SK-N-SH treated with all-trans-retinoic acid at 6 μM for 48 hours (cell line): Measurements from ENCODE around the gene CACNA1A.

Experiments used
- ATAC-seq: fragments of 200-7000 bp; cut with Tn5 transposase; 3 replicates; pipeline ENCODE4 v1.9.1; 2020; ENCODE audit warnings: mild to moderate bottlenecking, moderate library complexity
- ARNTL ChIP-seq: fragments of 450-650 bp; formaldehyde crosslinking; IDR thresholded peaks from 2 replicates; pipeline ENCODE4 v1.5.0; 2020; ENCODE audit warnings: low read depth, mild to moderate bottlenecking, moderate library complexity, borderline replicate concordance
- BACH2 ChIP-seq: fragments of 250-450 bp; sonication (Bioruptor Pico); IDR thresholded peaks from 2 replicates; pipeline ENCODE4 v1.9.0; 2021; ENCODE audit warnings: mild to moderate bottlenecking, borderline replicate concordance
- CSDC2 ChIP-seq: fragments of 250-450 bp; sonication (Bioruptor Pico); IDR thresholded peaks from 2 replicates; pipeline ENCODE4 v1.5.0; 2020; ENCODE audit warnings: mild to moderate bottlenecking, moderate library complexity
- ESRRG ChIP-seq: fragments of 250-450 bp; sonication (Bioruptor Pico); IDR thresholded peaks from 2 replicates; pipeline ENCODE4 v1.6.1; 2021; ENCODE audit warnings: mild to moderate bottlenecking
- GLIS3 ChIP-seq: fragments of 250-450 bp; sonication (Bioruptor Pico); IDR thresholded peaks from 2 replicates; pipeline ENCODE4 v1.5.0; 2020; ENCODE audit warnings: mild to moderate bottlenecking, moderate library complexity
- ISL1 ChIP-seq: fragments of 250-450 bp; sonication (Bioruptor Pico); IDR thresholded peaks from 2 replicates; pipeline ENCODE4 v2.1.2; 2022; ENCODE audit warnings: mild to moderate bottlenecking, moderate library complexity
- OSR1 ChIP-seq: fragments of 250-450 bp; sonication (Bioruptor Pico); IDR thresholded peaks from 2 replicates; pipeline ENCODE4 v1.8.0; 2022; ENCODE audit warnings: moderate library complexity, mild to moderate bottlenecking, inconsistent platforms
- PPARA ChIP-seq: fragments of 250-450 bp; sonication (Bioruptor Pico); IDR thresholded peaks from 2 replicates; pipeline ENCODE4 v1.5.0; 2020; ENCODE audit warnings: mild to moderate bottlenecking, borderline replicate concordance
- RARB ChIP-seq: fragments of 250-450 bp; sonication (Bioruptor Pico); IDR thresholded peaks from 2 replicates; pipeline ENCODE4 v1.8.0; 2021; ENCODE audit warnings: mild to moderate bottlenecking, moderate library complexity
- SNAI2 ChIP-seq: fragments of 250-450 bp; sonication (Bioruptor Pico); IDR thresholded peaks from 2 replicates; pipeline ENCODE4 v1.5.0; 2020; ENCODE audit warnings: mild to moderate bottlenecking, moderate library complexity
- TCF4 ChIP-seq: fragments of 250-450 bp; sonication (Bioruptor Pico); IDR thresholded peaks from 2 replicates; pipeline ENCODE4 v1.8.0; 2021; ENCODE audit warnings: mild to moderate bottlenecking, moderate library complexity, borderline replicate concordance
- TOX ChIP-seq: fragments of 250-450 bp; sonication (Bioruptor Pico); IDR thresholded peaks from 2 replicates; pipeline ENCODE4 v1.8.0; 2021; ENCODE audit warnings: mild to moderate bottlenecking, moderate library complexity, borderline replicate concordance
- ZFP3 ChIP-seq: fragments of 250-450 bp; sonication (Bioruptor Pico); IDR thresholded peaks from 2 replicates; pipeline ENCODE4 v1.5.0; 2020; ENCODE audit warnings: mild to moderate bottlenecking, moderate library complexity
- ZFP30 ChIP-seq: fragments of 450-650 bp; formaldehyde crosslinking; IDR thresholded peaks from 2 replicates; pipeline ENCODE4 v1.5.0; 2022; ENCODE audit warnings: mild to moderate bottlenecking, moderate library complexity
- ZNF565 ChIP-seq: fragments of 450-650 bp; formaldehyde crosslinking; conservative IDR thresholded peaks from 2 replicates; pipeline ENCODE4 v1.5.0; 2020; ENCODE audit warnings: low read depth, mild to moderate bottlenecking, moderate library complexity
- ZNF70 ChIP-seq: fragments of 450-650 bp; formaldehyde crosslinking; IDR thresholded peaks from 2 replicates; pipeline ENCODE4 v1.5.0; 2020; ENCODE audit warnings: mild to moderate bottlenecking, moderate library complexity
- ZNF8 ChIP-seq: fragments of 450-650 bp; formaldehyde crosslinking; IDR thresholded peaks from 2 replicates; pipeline ENCODE4 v1.5.0; 2020; ENCODE audit warnings: mild to moderate bottlenecking, moderate library complexity
- TF ChIP-seq, protein P1 (sequence below): fragments of 250-450 bp; sonication (Bioruptor Pico); IDR thresholded peaks from 2 replicates; pipeline ENCODE4 v1.5.1; 2020; ENCODE audit warnings: low read depth, mild to moderate bottlenecking, moderate library complexity
- TF ChIP-seq, protein P2 (sequence below): fragments of 250-450 bp; sonication (Bioruptor Pico); IDR thresholded peaks from 2 replicates; pipeline ENCODE4 v1.5.0; 2020; ENCODE audit warnings: mild to moderate bottlenecking, moderate library complexity
- TF ChIP-seq, protein P3 (sequence below): fragments of 250-450 bp; sonication (Bioruptor Pico); IDR thresholded peaks from 2 replicates; pipeline ENCODE4 v1.8.0; 2020; ENCODE audit warnings: mild to moderate bottlenecking, moderate library complexity, borderline replicate concordance
- TF ChIP-seq, protein P4 (sequence below): fragments of 250-450 bp; sonication (Bioruptor Pico); IDR thresholded peaks from 2 replicates; pipeline ENCODE4 v1.5.1; 2021; ENCODE audit warnings: mild to moderate bottlenecking, moderate library complexity

CACNA1A gene

DNA sequence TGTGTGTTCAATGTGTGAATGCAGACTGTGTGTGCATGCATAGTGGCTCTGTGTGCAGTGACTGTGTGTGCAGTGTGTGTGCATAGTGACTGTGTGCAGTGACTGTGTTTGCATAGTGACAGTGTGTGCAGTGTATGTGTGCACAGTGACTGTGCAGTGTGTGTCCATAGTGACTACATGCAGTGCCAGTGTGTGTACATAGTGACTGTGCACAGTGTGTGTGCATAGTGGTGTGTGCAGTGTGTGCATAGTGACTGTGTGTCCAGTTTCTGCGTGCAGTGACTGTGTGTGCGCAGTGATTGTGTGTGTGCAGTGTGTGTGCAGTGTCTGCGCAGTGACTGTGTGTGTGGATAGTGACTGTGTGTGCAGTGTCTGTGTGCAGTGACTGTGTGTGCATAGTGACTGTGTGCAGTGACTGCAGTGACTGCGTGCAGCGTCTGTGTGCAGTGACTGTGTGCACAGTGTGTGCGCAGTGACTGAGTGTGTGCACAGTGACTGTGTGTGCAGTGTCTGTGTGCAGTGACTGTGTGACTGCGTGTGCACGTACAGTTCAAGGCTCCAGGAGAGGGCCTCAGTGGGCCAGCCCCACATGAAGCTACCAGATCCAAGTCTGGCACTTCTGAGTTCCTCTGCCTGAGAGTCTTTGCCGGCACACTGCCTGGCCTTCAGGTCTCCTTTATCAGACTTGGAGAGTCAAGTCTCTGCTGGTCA lies 265.8 kb downstream of the CACNA1A start:
- TF ChIP-seq ZFP30 (CRISPR knock-in tag) = no peak
- TF ChIP-seq, protein P1, sequence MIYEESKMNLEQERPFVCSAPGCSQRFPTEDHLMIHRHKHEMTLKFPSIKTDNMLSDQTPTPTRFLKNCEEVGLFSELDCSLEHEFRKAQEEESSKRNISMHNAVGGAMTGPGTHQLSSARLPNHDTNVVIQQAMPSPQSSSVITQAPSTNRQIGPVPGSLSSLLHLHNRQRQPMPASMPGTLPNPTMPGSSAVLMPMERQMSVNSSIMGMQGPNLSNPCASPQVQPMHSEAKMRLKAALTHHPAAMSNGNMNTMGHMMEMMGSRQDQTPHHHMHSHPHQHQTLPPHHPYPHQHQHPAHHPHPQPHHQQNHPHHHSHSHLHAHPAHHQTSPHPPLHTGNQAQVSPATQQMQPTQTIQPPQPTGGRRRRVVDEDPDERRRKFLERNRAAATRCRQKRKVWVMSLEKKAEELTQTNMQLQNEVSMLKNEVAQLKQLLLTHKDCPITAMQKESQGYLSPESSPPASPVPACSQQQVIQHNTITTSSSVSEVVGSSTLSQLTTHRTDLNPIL (CRISPR knock-in tag) = no peak
- TF ChIP-seq CSDC2 (CRISPR knock-in tag) = no peak
- TF ChIP-seq ZNF70 = no peak
- TF ChIP-seq RARB = no peak
- TF ChIP-seq, protein P2, sequence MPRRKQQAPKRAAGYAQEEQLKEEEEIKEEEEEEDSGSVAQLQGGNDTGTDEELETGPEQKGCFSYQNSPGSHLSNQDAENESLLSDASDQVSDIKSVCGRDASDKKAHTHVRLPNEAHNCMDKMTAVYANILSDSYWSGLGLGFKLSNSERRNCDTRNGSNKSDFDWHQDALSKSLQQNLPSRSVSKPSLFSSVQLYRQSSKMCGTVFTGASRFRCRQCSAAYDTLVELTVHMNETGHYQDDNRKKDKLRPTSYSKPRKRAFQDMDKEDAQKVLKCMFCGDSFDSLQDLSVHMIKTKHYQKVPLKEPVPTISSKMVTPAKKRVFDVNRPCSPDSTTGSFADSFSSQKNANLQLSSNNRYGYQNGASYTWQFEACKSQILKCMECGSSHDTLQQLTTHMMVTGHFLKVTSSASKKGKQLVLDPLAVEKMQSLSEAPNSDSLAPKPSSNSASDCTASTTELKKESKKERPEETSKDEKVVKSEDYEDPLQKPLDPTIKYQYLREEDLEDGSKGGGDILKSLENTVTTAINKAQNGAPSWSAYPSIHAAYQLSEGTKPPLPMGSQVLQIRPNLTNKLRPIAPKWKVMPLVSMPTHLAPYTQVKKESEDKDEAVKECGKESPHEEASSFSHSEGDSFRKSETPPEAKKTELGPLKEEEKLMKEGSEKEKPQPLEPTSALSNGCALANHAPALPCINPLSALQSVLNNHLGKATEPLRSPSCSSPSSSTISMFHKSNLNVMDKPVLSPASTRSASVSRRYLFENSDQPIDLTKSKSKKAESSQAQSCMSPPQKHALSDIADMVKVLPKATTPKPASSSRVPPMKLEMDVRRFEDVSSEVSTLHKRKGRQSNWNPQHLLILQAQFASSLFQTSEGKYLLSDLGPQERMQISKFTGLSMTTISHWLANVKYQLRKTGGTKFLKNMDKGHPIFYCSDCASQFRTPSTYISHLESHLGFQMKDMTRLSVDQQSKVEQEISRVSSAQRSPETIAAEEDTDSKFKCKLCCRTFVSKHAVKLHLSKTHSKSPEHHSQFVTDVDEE (CRISPR knock-in tag) = no peak
- TF ChIP-seq GLIS3 = no peak
- TF ChIP-seq OSR1 (CRISPR knock-in tag) = no peak
- TF ChIP-seq, protein P3, sequence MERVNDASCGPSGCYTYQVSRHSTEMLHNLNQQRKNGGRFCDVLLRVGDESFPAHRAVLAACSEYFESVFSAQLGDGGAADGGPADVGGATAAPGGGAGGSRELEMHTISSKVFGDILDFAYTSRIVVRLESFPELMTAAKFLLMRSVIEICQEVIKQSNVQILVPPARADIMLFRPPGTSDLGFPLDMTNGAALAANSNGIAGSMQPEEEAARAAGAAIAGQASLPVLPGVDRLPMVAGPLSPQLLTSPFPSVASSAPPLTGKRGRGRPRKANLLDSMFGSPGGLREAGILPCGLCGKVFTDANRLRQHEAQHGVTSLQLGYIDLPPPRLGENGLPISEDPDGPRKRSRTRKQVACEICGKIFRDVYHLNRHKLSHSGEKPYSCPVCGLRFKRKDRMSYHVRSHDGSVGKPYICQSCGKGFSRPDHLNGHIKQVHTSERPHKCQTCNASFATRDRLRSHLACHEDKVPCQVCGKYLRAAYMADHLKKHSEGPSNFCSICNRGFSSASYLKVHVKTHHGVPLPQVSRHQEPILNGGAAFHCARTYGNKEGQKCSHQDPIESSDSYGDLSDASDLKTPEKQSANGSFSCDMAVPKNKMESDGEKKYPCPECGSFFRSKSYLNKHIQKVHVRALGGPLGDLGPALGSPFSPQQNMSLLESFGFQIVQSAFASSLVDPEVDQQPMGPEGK (CRISPR knock-in tag) = no peak
- TF ChIP-seq, protein P4, sequence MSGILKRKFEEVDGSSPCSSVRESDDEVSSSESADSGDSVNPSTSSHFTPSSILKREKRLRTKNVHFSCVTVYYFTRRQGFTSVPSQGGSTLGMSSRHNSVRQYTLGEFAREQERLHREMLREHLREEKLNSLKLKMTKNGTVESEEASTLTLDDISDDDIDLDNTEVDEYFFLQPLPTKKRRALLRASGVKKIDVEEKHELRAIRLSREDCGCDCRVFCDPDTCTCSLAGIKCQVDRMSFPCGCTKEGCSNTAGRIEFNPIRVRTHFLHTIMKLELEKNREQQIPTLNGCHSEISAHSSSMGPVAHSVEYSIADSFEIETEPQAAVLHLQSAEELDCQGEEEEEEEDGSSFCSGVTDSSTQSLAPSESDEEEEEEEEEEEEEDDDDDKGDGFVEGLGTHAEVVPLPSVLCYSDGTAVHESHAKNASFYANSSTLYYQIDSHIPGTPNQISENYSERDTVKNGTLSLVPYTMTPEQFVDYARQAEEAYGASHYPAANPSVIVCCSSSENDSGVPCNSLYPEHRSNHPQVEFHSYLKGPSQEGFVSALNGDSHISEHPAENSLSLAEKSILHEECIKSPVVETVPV (CRISPR knock-in tag) = no peak
- no peak for TF ChIP-seq ZFP3 (CRISPR knock-in tag)
- TF ChIP-seq BACH2 = no peak
- no peak for TF ChIP-seq ESRRG
- no peak for TF ChIP-seq TCF4 (CRISPR knock-in tag)
- no peak for TF ChIP-seq ARNTL (CRISPR knock-in tag)
- TF ChIP-seq ZNF565 (CRISPR knock-in tag) = no peak
- TF ChIP-seq ISL1 (CRISPR knock-in tag) = no peak
- no peak for TF ChIP-seq TOX (CRISPR knock-in tag)
- ATAC-seq = no peak

DNA sequence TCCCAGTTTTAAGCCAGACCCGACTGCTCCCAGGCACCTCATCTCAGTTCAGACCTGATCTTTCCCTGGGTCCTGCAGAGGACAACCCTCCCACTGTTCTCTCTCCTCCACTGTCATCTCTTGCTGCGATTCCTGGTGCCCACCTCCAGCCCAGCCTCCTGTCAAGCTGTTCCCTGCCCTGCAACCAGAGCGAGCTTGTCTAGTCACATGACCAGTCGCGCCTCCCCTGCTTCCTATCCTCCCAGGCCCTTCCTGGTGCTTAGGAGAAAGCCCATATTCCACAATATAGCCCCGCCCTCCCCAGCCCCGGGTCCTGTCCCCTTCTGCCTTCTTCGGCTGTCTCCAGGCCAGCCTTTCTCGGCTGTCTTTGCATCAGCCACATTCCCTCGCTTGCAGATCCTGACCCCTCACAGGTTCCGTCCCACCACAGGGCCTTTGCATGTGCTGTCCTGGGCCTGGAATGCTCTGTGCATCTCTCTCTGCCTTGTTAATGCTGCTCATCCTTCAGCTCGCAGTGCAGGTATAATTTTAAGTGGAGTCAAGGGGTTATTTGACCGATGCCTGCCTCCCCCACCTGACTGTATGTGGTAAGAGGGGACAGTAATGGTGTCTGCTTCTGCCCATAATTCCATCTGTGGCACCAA lies 267.3 kb downstream of the CACNA1A start:
- TF ChIP-seq GLIS3 (no peak), TOX (CRISPR knock-in tag) (no peak), ISL1 (CRISPR knock-in tag) (no peak), SNAI2 (CRISPR knock-in tag) (no peak), ZNF8 (no peak), ARNTL (CRISPR knock-in tag) (no peak), PPARA (CRISPR knock-in tag) (no peak), ZNF565 (CRISPR knock-in tag) (no peak), TCF4 (CRISPR knock-in tag) (no peak), ESRRG (no peak), CSDC2 (CRISPR knock-in tag) (no peak), RARB (no peak), ZNF70 (no peak)
- TF ChIP-seq, protein P2 (CRISPR knock-in tag) = no peak
- no peak for ATAC-seq
